Ishikawa (cell line): Measurements from ENCODE around the gene CHST15.

ENCODE experiments used
- CEBPB ChIP-seq: IDR thresholded peaks from 2 replicates; pipeline ENCODE4 v1.6.1; 2012
- CREB1 ChIP-seq: IDR thresholded peaks from 2 replicates; pipeline ENCODE4 v1.6.1; 2012; ENCODE audit warnings: low read depth
- EGR1 ChIP-seq: IDR thresholded peaks from 2 replicates; pipeline ENCODE4 v1.6.1; 2012
- EP300 ChIP-seq: IDR thresholded peaks from 2 replicates; pipeline ENCODE4 v1.6.1; 2012; ENCODE audit warnings: borderline replicate concordance
- FOXM1 ChIP-seq: IDR thresholded peaks from 2 replicates; pipeline ENCODE4 v1.6.1; 2012; ENCODE audit warnings: low read depth, borderline replicate concordance
- MAX ChIP-seq: IDR thresholded peaks from 2 replicates; pipeline ENCODE4 v1.6.1; 2012
- NFIC ChIP-seq: IDR thresholded peaks from 2 replicates; pipeline ENCODE4 v1.6.1; 2012
- RAD21 ChIP-seq: IDR thresholded peaks from 2 replicates; pipeline ENCODE4 v1.6.1; 2012; ENCODE audit warnings: low read depth
- REST ChIP-seq: IDR thresholded peaks from 2 replicates; pipeline ENCODE4 v1.6.1; 2012; ENCODE audit warnings: low read depth, mild to moderate bottlenecking
- TAF1 ChIP-seq: IDR thresholded peaks from 2 replicates; pipeline ENCODE4 v1.6.1; 2012; ENCODE audit warnings: low read depth, mild to moderate bottlenecking
- TCF12 ChIP-seq: IDR thresholded peaks from 2 replicates; pipeline ENCODE4 v1.6.1; 2012; ENCODE audit warnings: low read depth
- TEAD4 ChIP-seq: IDR thresholded peaks from 2 replicates; pipeline ENCODE4 v1.6.1; 2012
- USF1 ChIP-seq: IDR thresholded peaks from 2 replicates; pipeline ENCODE4 v1.6.1; 2012
- YY1 ChIP-seq: IDR thresholded peaks from 2 replicates; pipeline ENCODE4 v1.6.1; 2012; ENCODE audit warnings: low read depth
- ZBTB7A ChIP-seq: IDR thresholded peaks from 2 replicates; pipeline ENCODE4 v1.6.1; 2012; ENCODE audit warnings: low read depth

The CHST15 gene

GRCh38 chr10:124095096-124095495 lies 1.7 kb upstream of the CHST15 start:
- TF ChIP-seq NFIC (no peak), CEBPB (no peak), REST (no peak), TCF12 (no peak)

GRCh38 chr10:124094419-124094785 lies 1.0 kb upstream of the CHST15 start:
- no peak for TF ChIP-seq EGR1
- no peak for TF ChIP-seq CEBPB
- no peak for TF ChIP-seq REST
- no peak for TF ChIP-seq NFIC
- TF ChIP-seq CREB1: no peak
- no peak for TF ChIP-seq FOXM1
- no peak for TF ChIP-seq TEAD4
- TF ChIP-seq YY1: no peak
- no peak for TF ChIP-seq TCF12
- TF ChIP-seq TAF1: no peak
- no peak for TF ChIP-seq MAX
- TF ChIP-seq EP300: no peak
- no peak for TF ChIP-seq RAD21
- no peak for TF ChIP-seq ZBTB7A

GRCh38 chr10:124093774-124094418 lies 498 bp upstream of the CHST15 start:
- TF ChIP-seq TCF12: peak; percentile 23; the same call in 1 of the 2 replicates

GRCh38 chr10:124092250-124092859 lies 1.0 kb downstream of the CHST15 start:
- TF ChIP-seq YY1 (peak; percentile 23; the same call in 1 of the 2 replicates), REST (no peak), USF1 (no peak), FOXM1 (no peak), EP300 (peak; percentile 14; the same call in 1 of the 2 replicates), TEAD4 (no peak), TAF1 (peak; percentile 6; the same call in 1 of the 2 replicates), NFIC (no peak), TCF12 (peak; percentile 22; the same call in 1 of the 2 replicates), ZBTB7A (no peak), RAD21 (no peak), CREB1 (no peak), CEBPB (no peak), MAX (no peak), EGR1 (peak; percentile 53; the same call in 1 of the 2 replicates)

GRCh38 chr10:124091646-124092249 lies 1.6 kb downstream of the CHST15 start:
- TF ChIP-seq RAD21 (no peak), CEBPB (peak; percentile 59)
